B cell (primary cell): ENCODE measurements around the gene NLRP5.
A peak's percentile ranks its signal among the peaks of the same experiment; 100 is the strongest.

Experiments used
- CTCF ChIP-seq: fragments of 200-600 bp; IDR thresholded peaks from one replicate; pipeline ENCODE4 v1.8.0; 2022; ENCODE audit warnings: antibody characterized with exemption, mild to moderate bottlenecking
- EZH2 ChIP-seq: IDR thresholded peaks from 2 replicates; pipeline ENCODE4 v1.6.1; 2012; ENCODE audit warnings: borderline replicate concordance, low read depth, mild to moderate bottlenecking, moderate library complexity, low read length; ENCODE audit not compliant: insufficient read depth, poor library complexity, severe bottlenecking

GRCh38 chr19:56080669-56081401, 94.3 kb downstream of the NLRP5 start:
- TF ChIP-seq CTCF (peak; percentile 70), EZH2 (no peak)
